Heart right ventricle (tissue), 16 donors: Measurements from ENCODE around the gene MRPS24. TPM values are rescaled to one million over a fixed set of nuclear protein-coding genes. Genes with fewer than 3 reads are reported as not detected.

ENCODE experiments used
- ATAC-seq, 8 donors: fragments of 200-7000 bp; cut with Tn5 transposase; one replicate each; pipeline ENCODE4 v1.9.1; 2020; ENCODE audit warnings: mild to moderate bottlenecking in 8 of 8, moderate library complexity in 8 of 8, moderate number of reproducible peaks in 1 of 8
- DNase-seq, 2 donors: peaks; one replicate each; pipeline ENCODE4 v3.0.0-alpha.2; 2020
- H3K27ac ChIP-seq, 10 donors: fragments of 200-600 bp; sonication (generic) in 2 of 10; one replicate each; pipeline versions ENCODE4 v1.5.0 to v1.8.0; 2020 to 2022; ENCODE audit warnings: mild to moderate bottlenecking in 3 of 10
- H3K27me3 ChIP-seq, 7 donors: fragments of 200-600 bp; one replicate each; pipeline ENCODE4 v1.8.0; 2021 to 2022; ENCODE audit warnings: mild to moderate bottlenecking in 2 of 7
- H3K36me3 ChIP-seq, 9 donors: fragments of 200-600 bp; sonication (generic) in 1 of 9; one replicate each; pipeline versions ENCODE4 v1.5.0 to v1.8.0; 2020 to 2022; ENCODE audit warnings: mild to moderate bottlenecking in 2 of 9
- H3K4me1 ChIP-seq, 9 donors: fragments of 200-600 bp; sonication (generic) in 1 of 9; one replicate each; pipeline versions ENCODE4 v1.5.0 to v1.8.0; 2020 to 2022; ENCODE audit warnings: mild to moderate bottlenecking in 4 of 9
- H3K4me3 ChIP-seq, 10 donors: fragments of 200-600 bp; sonication (generic) in 2 of 10; one replicate each; pipeline versions ENCODE4 v1.5.0 to v1.8.0; 2020 to 2022; ENCODE audit warnings: mild to moderate bottlenecking in 7 of 10, moderate library complexity in 2 of 10
- H3K9me3 ChIP-seq, 11 donors: fragments of 200-600 bp in 10 of 11; sonication (generic) in 2 of 11; one replicate each; pipeline versions ENCODE4 v1.5.0 to v1.8.0; 2013 to 2022; ENCODE audit warnings: mild to moderate bottlenecking in 2 of 11, control low read depth in 1 of 11, moderate library complexity in 1 of 11
- CTCF ChIP-seq, 9 donors: fragments of 200-600 bp; sonication (generic) in 2 of 9; IDR thresholded peaks; one replicate each; pipeline versions ENCODE4 v1.5.0 to v1.8.0; 2021 to 2022; ENCODE audit warnings: antibody characterized with exemption in 9 of 9, mild to moderate bottlenecking in 5 of 9, moderate library complexity in 1 of 9
- WGBS, 2 donors: extraction: QIAGEN DNeasy Blood & Tissue Kit; methylation state at CpG; one replicate each; pipeline ENCODE4 v1.1.7; 2013; ENCODE audit warnings: inconsistent platforms in 1 of 2; 5-methylcytosine and 5-hydroxymethylcytosine counted together
- intact Hi-C, 10 donors: fragments of 100-400 bp; cut with DNase I; formaldehyde crosslinking; loops; one replicate each; pipeline versions ENCODE4 v1.11.1 to v1.14.2; 2022
- long read RNA-seq, 3 donors: library from polyadenylated mRNA; unstranded; transcript quantifications; one replicate each; pipeline ENCODE4 v2.0.0, GENCODE V29; 2020 to 2021
- polyA plus RNA-seq, 2 donors: library from polyadenylated mRNA; stranded (reverse); fragments of 200-250 nt; gene quantifications; one replicate each; pipeline ENCODE4 v1.2.3, GENCODE V29; 2013
- total RNA-seq, 10 donors: library from RNA; stranded (reverse); fragmentation: NEBNext Ultra II Directional in 3 of 10; extraction: Animal tissue kit (Norgen Biotek cat#: 25700) in 3 of 10; gene quantifications; one replicate each; pipeline versions ENCODE4 v1.2.1 to v1.2.4, GENCODE V29; 2021 to 2023
- donor health status: Arrhythmogenic right ventricular cardiomyopathy.
- donor health status: ischemic (EF 13 %, LVEDD 7.1; RV severe dilation, severe dysfunction).
- donor health status: healthy with polysubstance abuse.
- donor health status: DM: no; HTN: yes; CAD: no.
- donor health status: DM: no; HTN: no; CAD: no.
- donor health status: ischemic (EF 25% LVEDD 6.9; RV normal size, moderate dysfunction).
- donor health status: ischemic (EF 25% LVEDD 5.7; RV mildly dilated, moderate dysfunction).
- donor health status: healthy.
- donor health status: DM: yes; HTN: yes; CAD: no.
- donor health status: Ischemic cardiomyopathy.
- donor health status: ischemic (EF 35%, LVEDD 5.7; RV mildly dilated, moderate dysfunction).
- donor health status: nonischemic (EF 11% LVEDD 7.7; RV severe dilation, severe dysfunction).
- donor health status: DM: yes; HTN: yes; CAD: no.
- donor health status: PGD.
- donor health status: ischemic (EF 29% LVEDD 5.4; RV normal size, mild dysfunction).
- donor health status: nonischemic (EF 23%, LVEDD 6.1; RV moderate dilation, normal function).

Gene MRPS24
- total RNA-seq (100 to 1,000 TPM; 124 to 197 (median 154) TPM), polyA plus RNA-seq (100 to 1,000 TPM; 164 to 227 TPM)
- long read RNA-seq, donor 1, transcript MRPS24-203 (3 exons, 743 nt), result minor isoform, 16 of 112 reads
- long read RNA-seq, donor 1, transcript MRPS24-201 (4 exons, 707 nt), result major isoform, 89 of 112 reads
- long read RNA-seq, donor 1, transcript MRPS24-205 (2 exons, 392 nt), result minor isoform, 7 of 112 reads
- long read RNA-seq, donor 1, partial matches to known transcripts, result 0 of 112 reads
- long read RNA-seq, donor 1, other reads (novel, unspliced or antisense), result 0 of 112 reads
- long read RNA-seq, donor 2, transcript MRPS24-203 (3 exons, 743 nt), result minor isoform, 22 of 146 reads
- long read RNA-seq, donor 2, transcript MRPS24-205 (2 exons, 392 nt), result minor isoform, 7 of 146 reads
- long read RNA-seq, donor 2, transcript MRPS24-201 (4 exons, 707 nt), result major isoform, 116 of 146 reads
- long read RNA-seq, donor 2, partial matches to known transcripts, result 0 of 146 reads
- long read RNA-seq, donor 2, other reads (novel, unspliced or antisense), result 0 of 146 reads
- long read RNA-seq, donor 3, transcript MRPS24-201 (4 exons, 707 nt), result major isoform, 17 of 20 reads
- long read RNA-seq, donor 3, partial matches to known transcripts, result 0 of 20 reads
- long read RNA-seq, donor 3, other reads (novel, unspliced or antisense), result 0 of 20 reads

DNA sequence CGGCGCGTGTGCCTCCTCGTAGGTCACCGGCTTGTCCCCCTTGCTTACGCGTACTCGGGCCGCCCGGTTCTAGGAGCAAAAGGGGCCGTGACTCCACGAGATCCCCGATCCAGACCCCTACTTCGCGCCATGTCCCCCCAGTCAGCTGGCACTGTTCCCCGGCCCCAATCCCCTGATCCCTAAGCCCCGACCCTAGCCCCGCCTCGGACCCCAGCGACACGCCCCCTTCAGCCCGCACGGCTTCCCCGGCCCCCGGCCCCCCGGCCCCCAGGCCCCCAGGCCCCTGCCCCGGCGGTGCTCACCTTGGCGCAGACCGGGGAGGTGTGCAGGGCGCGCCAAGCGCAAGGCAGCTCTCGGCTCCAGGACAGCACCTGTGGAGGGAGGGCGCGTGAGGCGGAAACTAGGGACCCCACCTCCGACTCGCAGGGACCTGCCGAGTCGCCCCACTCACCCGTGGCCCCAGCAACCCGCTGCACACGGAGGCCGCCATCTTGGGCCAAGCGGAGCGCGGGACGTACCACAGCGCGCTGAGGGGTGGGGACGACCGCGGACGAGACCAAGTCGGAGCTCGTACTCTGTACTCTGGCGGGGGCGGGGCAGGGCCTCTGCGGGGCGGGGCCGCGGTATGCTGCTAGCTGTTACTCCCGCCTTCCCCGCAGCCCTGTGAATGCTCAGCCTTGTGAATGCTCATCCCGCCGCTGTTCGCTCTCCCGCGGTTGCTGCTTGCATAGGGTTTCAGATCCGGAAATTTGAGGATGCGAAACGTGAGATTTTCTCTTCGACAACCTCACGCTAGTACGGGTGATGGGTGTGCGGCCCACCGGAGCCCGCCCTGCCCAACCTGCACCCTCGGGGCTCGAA, at the start of gene MRPS24:
TSS of gene MRPS24 (minus strand) at position 512 of the 861 bp plus-strand sequence. CDS start at position 490, 22 bp downstream.
- ATAC-seq (peak; percentile 96 to 99 (median 98)), DNase-seq (peak; percentile 95 to 97)
- H3K9me3 ChIP-seq, result no peaks in the 10 kb centered on the region
- 1% methylated on average over 78 to 81 of the region's 81 CpGs for WGBS, 2 donors
- intact Hi-C loops, result loop anchor here in 1 of 10 donors (5.0 kb wide), 1 partner anchor 58 kb away; the partner anchor contains the start of gene UBE2D4
- H3K4me3 ChIP-seq, result peak within 1 kb of the TSS; percentile 53 to 86 (median 68)
- TF ChIP-seq CTCF (IDR thresholded peaks at IDR 0.05), result no peak
- peaks cover 8 to 49% (median 28%) of the 10 kb centered on the region in 9 donors for H3K4me1 ChIP-seq
- peaks cover 0 to 32% (median 18%) of the 10 kb centered on the region in 9 donors for H3K36me3 ChIP-seq
- peak within 1 kb of the TSS; percentile 67 to 90 (median 84) for H3K27ac ChIP-seq
- H3K27me3 ChIP-seq, result no peaks in the 10 kb centered on the region

- DNase-seq, result no peak
These were observed 46.6 kb upstream of the MRPS24 start for GRCh38 chr7:43915907-43916306.

GRCh38 chr7:43914795-43915194, 45.5 kb upstream of the MRPS24 start:
- ATAC-seq (no peak), DNase-seq (no peak)
- intact Hi-C loops, result no loop called here
- WGBS, 2 donors, result 85 to 91% methylated on average over 5 of the region's 5 CpGs
- Histone ChIP-seq H3K36me3 (no peaks in the 10 kb centered on the region), H3K9me3 (peaks cover 0 to 6% (median 0%) of the 10 kb centered on the region in 11 donors), H3K27me3 (no peaks in the 10 kb centered on the region), H3K4me3 (no peak overlapping the region), H3K27ac (no peak overlapping the region), H3K4me1 (no peaks in the 10 kb centered on the region)
- no peak for TF ChIP-seq CTCF (IDR thresholded peaks at IDR 0.05)

More at GRCh38 chr7:43915907-43916306, 46.6 kb upstream of the MRPS24 start:
- Histone ChIP-seq H3K4me3 (no peak overlapping the region), H3K4me1 (no peaks in the 10 kb centered on the region), H3K27me3 (no peaks in the 10 kb centered on the region), H3K36me3 (no peaks in the 10 kb centered on the region), H3K27ac (no peak overlapping the region), H3K9me3 (peaks cover 0 to 6% (median 0%) of the 10 kb centered on the region in 11 donors)
- no peak for ATAC-seq
- whole genome bisulfite sequencing, 2 donors, result 94 to 95% methylated on average over 5 of the region's 5 CpGs
- no peak for TF ChIP-seq CTCF (IDR thresholded peaks at IDR 0.05)
- intact Hi-C loops, result no loop called here
